GDM1 (cell line): ENCODE results near the gene CAPNS2.
"Not testable (repeated sequence)": the region's sequence is repeated elsewhere in the genome, so short reads cannot be mapped to it uniquely, and the experiment has no call there.

ENCODE experiments used
- DNase-seq: peaks from one replicate; lab custom pipeline; 2025; lab: John Stamatoyannopoulos, UW

Gene CAPNS2

GRCh38 chr16:55568207-55568606 is 1.7 kb downstream of the CAPNS2 start:
- DNase-seq = no peak

GRCh38 chr16:55569025-55569424 is 2.5 kb downstream of the CAPNS2 start:
- DNase-seq = no peak

GRCh38 chr16:55570159-55570558 is 3.7 kb downstream of the CAPNS2 start:
- DNase-seq = no peak

- DNase-seq = no peak
Observed at GRCh38 chr16:55571191-55571897, 4.9 kb downstream of the CAPNS2 start.

GRCh38 chr16:55572439-55572838 is 6.0 kb downstream of the CAPNS2 start:
- no peak for DNase-seq

GRCh38 chr16:55574811-55575210 is 8.3 kb downstream of the CAPNS2 start:
- no peak for DNase-seq

- no peak for DNase-seq
Observed at GRCh38 chr16:55575496-55575895, 9.0 kb downstream of the CAPNS2 start.

GRCh38 chr16:55576384-55576783 is 9.9 kb downstream of the CAPNS2 start:
- DNase-seq = no peak

- DNase-seq = no peak
Observed at GRCh38 chr16:55577887-55578286, 11.4 kb downstream of the CAPNS2 start.

GRCh38 chr16:55585631-55586030 is 19.1 kb downstream of the CAPNS2 start:
- no peak for DNase-seq

GRCh38 chr16:55588799-55589198 is 22.3 kb downstream of the CAPNS2 start:
- no peak for DNase-seq

- DNase-seq = no peak
Observed at GRCh38 chr16:55592306-55592705, 25.8 kb downstream of the CAPNS2 start.

GRCh38 chr16:55597928-55598327 is 31.4 kb downstream of the CAPNS2 start:
- DNase-seq = no peak

GRCh38 chr16:55605754-55606336 is 39.4 kb downstream of the CAPNS2 start:
- DNase-seq = no peak

GRCh38 chr16:55613613-55614335 is 47.3 kb downstream of the CAPNS2 start:
- DNase-seq = no peak

- no peak for DNase-seq
Observed at GRCh38 chr16:55615071-55615470, 48.6 kb downstream of the CAPNS2 start.

GRCh38 chr16:55615670-55616069 is 49.2 kb downstream of the CAPNS2 start:
- not testable (repeated sequence) for DNase-seq
